Neural cell (in vitro differentiated cells): ENCODE data around the gene UGGT2. TPM values are rescaled to one million over a fixed set of nuclear protein-coding genes. Genes with fewer than 3 reads are reported as not detected.

ENCODE experiments used
- H2AFZ ChIP-seq: fragments of 200-600, 300-800 bp; sonication (generic), shearing (Covaris generic); 2 replicates; pipeline ENCODE4 v1.6.0; 2014; ENCODE audit warnings: low read depth, mild to moderate bottlenecking, antibody characterized with exemption, low read length, moderate library complexity
- H3F3A ChIP-seq: fragments of 200-600 bp; shearing (Covaris generic); 2 replicates; pipeline ENCODE4 v1.6.1; 2016; ENCODE audit warnings: mild to moderate bottlenecking, moderate library complexity, mixed read lengths, antibody characterized with exemption, low read length; ENCODE audit not compliant: insufficient read depth, poor library complexity, severe bottlenecking
- H3K27ac ChIP-seq: fragments of 200-600, 300-800 bp; sonication (generic), shearing (Covaris generic); 2 replicates; pipeline ENCODE4 v1.5.1; 2014; ENCODE audit warnings: mild to moderate bottlenecking, low read length, moderate library complexity
- H3K27me3 ChIP-seq: fragments of 300-800, 200-600 bp; sonication (generic), shearing (Covaris generic); 2 replicates; pipeline ENCODE4 v1.6.0; 2014; ENCODE audit warnings: mild to moderate bottlenecking, low read depth, low read length, moderate library complexity; ENCODE audit not compliant: insufficient read depth
- H3K36me3 ChIP-seq: fragments of 300-800, 200-600 bp; sonication (generic), shearing (Covaris generic); 2 replicates; pipeline ENCODE4 v1.5.1; 2014; ENCODE audit warnings: mild to moderate bottlenecking, antibody characterized with exemption, low read length, moderate library complexity; ENCODE audit not compliant: insufficient read depth
- H3K4me2 ChIP-seq: fragments of 300-800, 200-600 bp; sonication (generic), shearing (Covaris generic); 2 replicates; pipeline ENCODE4 v1.6.0; 2014; ENCODE audit warnings: mild to moderate bottlenecking, low read length
- H3K4me3 ChIP-seq: fragments of 300-800, 200-600 bp; sonication (generic), shearing (Covaris generic); 2 replicates; pipeline ENCODE4 v1.5.1; 2014; ENCODE audit warnings: mild to moderate bottlenecking, low read length, moderate library complexity
- H3K79me2 ChIP-seq: fragments of 200-600 bp; shearing (Covaris generic); replicated peaks from 2 replicates; pipeline ENCODE4 v1.6.0; 2014; ENCODE audit warnings: mild to moderate bottlenecking, low read length, moderate library complexity; ENCODE audit not compliant: insufficient read depth
- H3K9ac ChIP-seq: fragments of 300-800, 200-600 bp; sonication (generic), shearing (Covaris generic); 2 replicates; pipeline ENCODE4 v1.6.1; 2016; ENCODE audit warnings: mild to moderate bottlenecking, low read length, mixed read lengths
- H3K9me2 ChIP-seq: fragments of 200-600 bp; shearing (Covaris generic); 2 replicates; pipeline ENCODE4 v1.6.1; 2016; ENCODE audit warnings: mild to moderate bottlenecking, low read length, mixed read lengths; ENCODE audit not compliant: insufficient read depth
- H3K9me3 ChIP-seq: fragments of 200-600, 300-800 bp; sonication (generic), shearing (Covaris generic); 2 replicates; pipeline ENCODE4 v1.6.1; 2016; ENCODE audit warnings: mild to moderate bottlenecking, mixed run types, low read length, moderate library complexity, mixed read lengths
- H4K20me1 ChIP-seq: fragments of 200-600 bp; shearing (Covaris generic); 2 replicates; pipeline ENCODE4 v1.6.1; 2016; ENCODE audit warnings: mild to moderate bottlenecking, mixed run types; ENCODE audit not compliant: insufficient read depth
- CTCF ChIP-seq: fragments of 450-650 bp; IDR thresholded peaks from 2 replicates; pipeline ENCODE4 v1.5.1; 2014; ENCODE audit warnings: antibody characterized with exemption, mild to moderate bottlenecking, moderate library complexity; ENCODE audit not compliant: poor library complexity, severe bottlenecking
- EP300 ChIP-seq: fragments of 450-650 bp; conservative IDR thresholded peaks from 2 replicates; pipeline ENCODE4 v1.6.1; 2014; ENCODE audit warnings: antibody characterized with exemption, mild to moderate bottlenecking, moderate library complexity; ENCODE audit not compliant: poor library complexity, severe bottlenecking
- EZH2 ChIP-seq: fragments of 200-600, 300-800 bp; shearing (Covaris generic), sonication (generic); IDR thresholded peaks from 2 replicates; pipeline ENCODE4 v1.6.1; 2014; ENCODE audit warnings: antibody characterized with exemption, low read length, borderline replicate concordance, mild to moderate bottlenecking; ENCODE audit not compliant: insufficient read depth, poor library complexity, severe bottlenecking
- MXI1 ChIP-seq: fragments of 450-650 bp; conservative IDR thresholded peaks from 2 replicates; pipeline ENCODE4 v1.6.1; 2014; ENCODE audit warnings: antibody characterized with exemption, mild to moderate bottlenecking; ENCODE audit not compliant: poor library complexity, severe bottlenecking
- POLR2AphosphoS5 ChIP-seq: IDR thresholded peaks from 2 replicates; pipeline ENCODE4 v1.6.1; 2012
- RAD21 ChIP-seq: fragments of 450-650 bp; conservative IDR thresholded peaks from 2 replicates; pipeline ENCODE4 v1.6.1; 2014; ENCODE audit warnings: antibody characterized with exemption, mild to moderate bottlenecking, moderate library complexity
- REST ChIP-seq: IDR thresholded peaks from 2 replicates; pipeline ENCODE4 v1.6.1; 2012; ENCODE audit warnings: borderline replicate concordance
- SMC3 ChIP-seq: fragments of 450-650 bp; conservative IDR thresholded peaks from 2 replicates; pipeline ENCODE4 v1.6.1; 2014; ENCODE audit warnings: antibody characterized with exemption, mild to moderate bottlenecking, moderate library complexity; ENCODE audit not compliant: poor library complexity
- TAF1 ChIP-seq: IDR thresholded peaks from 2 replicates; pipeline ENCODE4 v1.6.1; 2012; ENCODE audit warnings: low read depth
- polyA plus RNA-seq: library from polyadenylated mRNA; depleted of rRNA; stranded (reverse); fragments of >200 nt; gene quantifications from 2 replicates; pipeline ENCODE4 v1.2.3, GENCODE V29; 2014

The UGGT2 gene
- polyA plus RNA-seq, 1 donor from 2014 or later = 35.3 TPM

- H3K27ac ChIP-seq = no peak overlapping the region
- no peak overlapping the region for H3K4me3 ChIP-seq
- peaks cover 5% of the 10 kb centered on the region for H3K9me3 ChIP-seq
These were observed 98.9 kb downstream of the UGGT2 start for GRCh38 chr13:95954266-95954665.

GRCh38 chr13:95950103-95950502 is 103.1 kb downstream of the UGGT2 start:
- Histone ChIP-seq H3F3A (no peaks in the 10 kb centered on the region), H3K9me3 (no peaks in the 10 kb centered on the region), H4K20me1 (no peaks in the 10 kb centered on the region), H3K9ac (no peak overlapping the region), H3K36me3 (no peaks in the 10 kb centered on the region), H3K27ac (no peak overlapping the region), H3K27me3 (no peaks in the 10 kb centered on the region), H2AFZ (no peak overlapping the region), H3K4me3 (no peak overlapping the region), H3K79me2 (no peaks in the 10 kb centered on the region), H3K4me2 (no peak overlapping the region), H3K9me2 (no peaks in the 10 kb centered on the region)
- TF ChIP-seq SMC3 (no peak), EP300 (no peak), MXI1 (no peak), POLR2AphosphoS5 (no peak), EZH2 (no peak), REST (no peak), TAF1 (no peak)

More at GRCh38 chr13:95954266-95954665, 98.9 kb downstream of the UGGT2 start:
- Histone ChIP-seq H3K9ac (no peak overlapping the region), H3K79me2 (no peaks in the 10 kb centered on the region), H4K20me1 (no peaks in the 10 kb centered on the region), H3K4me2 (no peak overlapping the region), H3F3A (no peaks in the 10 kb centered on the region), H3K36me3 (peaks cover 8% of the 10 kb centered on the region), H2AFZ (no peak overlapping the region), H3K27me3 (no peaks in the 10 kb centered on the region), H3K9me2 (no peaks in the 10 kb centered on the region)
- TF ChIP-seq CTCF (no peak), EP300 (no peak), RAD21 (no peak), EZH2 (no peak), TAF1 (no peak), MXI1 (no peak), SMC3 (no peak), POLR2AphosphoS5 (no peak), REST (no peak)
